ENCODE results near the gene KAT7. TPM values are rescaled to one million over a fixed set of nuclear protein-coding genes. Genes with fewer than 3 reads are reported as not detected.

The KAT7 gene
- total RNA-seq, 4 donors from 2014 or later: 19.9 to 32.6 (median 21.0) TPM

GRCh38 chr17:49870298-49870697 lies 81.8 kb downstream of the KAT7 start:
- TF ChIP-seq, protein P1, sequence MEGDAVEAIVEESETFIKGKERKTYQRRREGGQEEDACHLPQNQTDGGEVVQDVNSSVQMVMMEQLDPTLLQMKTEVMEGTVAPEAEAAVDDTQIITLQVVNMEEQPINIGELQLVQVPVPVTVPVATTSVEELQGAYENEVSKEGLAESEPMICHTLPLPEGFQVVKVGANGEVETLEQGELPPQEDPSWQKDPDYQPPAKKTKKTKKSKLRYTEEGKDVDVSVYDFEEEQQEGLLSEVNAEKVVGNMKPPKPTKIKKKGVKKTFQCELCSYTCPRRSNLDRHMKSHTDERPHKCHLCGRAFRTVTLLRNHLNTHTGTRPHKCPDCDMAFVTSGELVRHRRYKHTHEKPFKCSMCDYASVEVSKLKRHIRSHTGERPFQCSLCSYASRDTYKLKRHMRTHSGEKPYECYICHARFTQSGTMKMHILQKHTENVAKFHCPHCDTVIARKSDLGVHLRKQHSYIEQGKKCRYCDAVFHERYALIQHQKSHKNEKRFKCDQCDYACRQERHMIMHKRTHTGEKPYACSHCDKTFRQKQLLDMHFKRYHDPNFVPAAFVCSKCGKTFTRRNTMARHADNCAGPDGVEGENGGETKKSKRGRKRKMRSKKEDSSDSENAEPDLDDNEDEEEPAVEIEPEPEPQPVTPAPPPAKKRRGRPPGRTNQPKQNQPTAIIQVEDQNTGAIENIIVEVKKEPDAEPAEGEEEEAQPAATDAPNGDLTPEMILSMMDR (IDR thresholded peaks at IDR 0.05): no peak
- DNase-seq (ENCODE audit: low spot score) (no peak), ATAC-seq (ENCODE audit: low FRiP score) (no peak)

- TF ChIP-seq, protein P1 (IDR thresholded peaks at IDR 0.05): no peak
- DNase-seq (ENCODE audit: low spot score) (no peak), ATAC-seq (ENCODE audit: low FRiP score) (no peak)
These were observed 82.7 kb downstream of the KAT7 start for GRCh38 chr17:49871211-49871610.

- TF ChIP-seq, protein P1 (IDR thresholded peaks at IDR 0.05): no peak
These were observed 84.4 kb downstream of the KAT7 start for GRCh38 chr17:49872754-49873377.

DNA sequence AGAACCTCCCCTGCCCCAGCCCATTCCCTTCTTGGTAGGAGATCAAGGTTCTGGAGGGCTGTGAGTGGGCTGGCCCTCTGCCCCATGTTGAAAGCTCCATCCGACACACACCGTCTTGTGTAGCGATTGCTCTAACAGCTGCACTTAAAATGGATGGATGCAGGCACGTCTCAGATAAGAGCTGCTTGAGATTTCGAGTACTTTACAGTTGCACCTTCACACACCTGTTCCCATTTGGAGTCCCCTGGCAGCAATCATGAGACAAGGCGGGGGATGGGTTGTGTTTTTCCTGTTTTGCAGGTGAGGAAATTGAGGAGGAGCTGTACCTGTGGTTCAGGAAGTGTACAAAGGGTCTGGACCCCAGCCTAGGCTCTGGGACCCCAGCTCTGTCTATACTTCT lies 85.0 kb downstream of the KAT7 start:
- no peak for DNase-seq (ENCODE audit: low spot score)
- TF ChIP-seq, protein P1 (IDR thresholded peaks at IDR 0.05): no peak
- no peak for ATAC-seq (ENCODE audit: low FRiP score)

More at GRCh38 chr17:49872754-49873377, 84.4 kb downstream of the KAT7 start:
- DNase-seq (ENCODE audit: low spot score): no peak
- ATAC-seq (ENCODE audit: low FRiP score): no peak

DNA sequence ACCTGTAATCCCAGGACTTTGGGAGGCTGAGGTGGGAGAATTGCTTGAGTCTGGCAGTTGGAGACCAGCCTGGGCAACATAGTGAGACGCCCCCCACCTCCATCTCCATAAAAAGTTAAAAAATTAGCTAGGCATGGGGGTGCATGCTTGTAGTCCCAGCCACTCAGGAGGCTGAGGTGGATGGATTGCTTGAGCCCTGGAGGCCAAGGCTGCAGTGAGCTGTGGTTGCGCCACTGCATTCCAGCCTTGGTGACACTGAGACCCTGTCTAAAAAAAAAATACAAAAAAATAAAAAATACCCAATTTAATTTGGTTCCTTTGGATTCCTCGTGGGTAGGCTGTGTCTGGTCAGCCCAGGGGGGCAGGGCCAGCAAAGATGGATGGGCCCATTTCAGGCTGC lies 85.4 kb downstream of the KAT7 start:
- no peak for ATAC-seq (ENCODE audit: low FRiP score)
- no peak for DNase-seq (ENCODE audit: low spot score)
- TF ChIP-seq, protein P1 (IDR thresholded peaks at IDR 0.05): no peak

DNA sequence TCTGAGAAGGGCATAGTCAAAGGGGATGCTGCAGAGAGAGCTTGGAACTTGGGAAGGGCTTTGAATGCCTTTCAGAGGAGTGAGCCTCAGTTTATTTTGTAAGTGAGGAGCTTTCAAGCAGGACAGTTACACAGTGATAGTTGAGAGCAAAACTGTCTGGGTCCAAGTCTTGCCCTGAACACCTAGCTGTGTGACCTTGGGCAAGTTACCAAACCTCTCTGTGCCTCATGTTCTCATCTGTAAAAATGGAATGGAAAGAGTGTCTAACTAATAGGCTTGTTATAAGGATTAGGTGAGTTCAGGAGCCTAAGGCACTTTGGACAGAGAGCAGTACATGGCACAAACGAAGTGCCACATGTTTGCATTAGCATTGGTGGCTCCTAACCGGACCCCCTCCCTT lies 86.4 kb downstream of the KAT7 start:
- DNase-seq (ENCODE audit: low spot score) (no peak), ATAC-seq (ENCODE audit: low FRiP score) (no peak)
- TF ChIP-seq, protein P1 (IDR thresholded peaks at IDR 0.05): no peak

- DNase-seq (ENCODE audit: low spot score): no peak
- no peak for ATAC-seq (ENCODE audit: low FRiP score)
- TF ChIP-seq, protein P1 (IDR thresholded peaks at IDR 0.05): no peak
These were observed 87.2 kb downstream of the KAT7 start for GRCh38 chr17:49875685-49876084.

Data from omental fat pad (tissue), 4 donors.